SKM-1 (cell line): ENCODE data around the gene B3GNT7.
"Not testable (repeated sequence)": the region's sequence is repeated elsewhere in the genome, so short reads cannot be mapped to it uniquely, and the experiment has no call there.

ENCODE experiments used
- DNase-seq: peaks from one replicate; lab custom pipeline; 2025; ENCODE audit not compliant: unreplicated experiment; lab: John Stamatoyannopoulos, UW

Gene B3GNT7

DNA sequence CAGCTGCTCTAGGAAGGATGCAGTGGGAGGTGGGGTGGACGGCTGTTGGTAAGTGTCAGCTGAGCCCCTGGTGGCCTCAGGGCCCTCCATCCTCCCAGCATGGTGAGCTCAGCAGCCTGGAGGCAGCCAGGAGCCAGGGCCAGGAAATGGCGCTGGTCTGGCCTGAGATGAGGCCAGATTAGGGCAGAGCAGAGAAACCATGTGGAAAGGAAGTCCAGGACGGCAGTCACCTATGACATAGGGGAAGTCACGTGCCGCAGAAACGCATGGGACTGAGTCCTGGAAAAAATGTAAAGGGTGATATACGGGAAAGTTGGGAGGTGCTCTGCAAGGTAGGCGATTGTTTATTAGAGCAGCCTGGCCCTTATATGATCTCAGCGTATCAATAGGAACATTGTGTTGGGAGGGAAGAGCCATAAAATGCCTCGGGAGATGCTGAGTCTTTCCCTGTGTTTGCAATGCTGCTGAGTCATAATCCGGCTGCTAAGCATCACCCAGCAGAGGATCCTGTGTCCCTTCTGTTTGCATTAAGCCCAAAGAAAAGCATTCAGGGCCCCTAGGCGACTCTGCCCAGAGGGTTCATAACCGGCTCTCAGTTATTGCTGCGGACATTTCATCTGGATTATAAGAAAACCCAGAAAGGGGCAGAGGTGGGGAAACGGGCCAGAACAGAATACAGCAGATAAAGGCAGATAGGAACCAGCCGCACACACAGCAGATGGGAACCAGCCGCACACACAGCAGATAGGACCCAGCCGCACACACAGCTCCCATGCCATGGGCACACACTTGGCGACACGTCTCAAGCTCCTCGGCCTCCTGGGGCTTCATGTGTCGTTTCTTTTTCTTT is 30.3 kb upstream of the B3GNT7 start:
- DNase-seq, result no peak

DNA sequence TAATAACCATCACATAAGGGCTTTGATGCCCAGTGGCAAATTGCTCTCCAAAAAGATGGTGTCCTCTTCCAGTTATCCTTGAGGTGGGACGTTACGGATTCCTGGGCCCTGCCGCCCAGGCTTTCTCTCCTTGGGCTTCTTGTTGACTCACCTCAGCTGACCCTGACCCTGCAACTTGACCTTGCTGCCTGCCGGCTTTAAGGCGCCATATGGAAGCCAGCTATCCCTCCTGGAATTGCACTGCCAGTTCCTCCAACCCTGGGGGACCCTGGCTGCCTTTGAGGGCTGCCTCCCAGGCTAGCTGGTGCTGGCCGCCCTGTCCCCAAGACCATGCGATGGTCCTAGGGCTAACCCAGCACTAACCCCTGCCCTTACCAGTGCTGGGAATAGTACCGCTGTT is 28.3 kb upstream of the B3GNT7 start:
- DNase-seq, result no peak

DNA sequence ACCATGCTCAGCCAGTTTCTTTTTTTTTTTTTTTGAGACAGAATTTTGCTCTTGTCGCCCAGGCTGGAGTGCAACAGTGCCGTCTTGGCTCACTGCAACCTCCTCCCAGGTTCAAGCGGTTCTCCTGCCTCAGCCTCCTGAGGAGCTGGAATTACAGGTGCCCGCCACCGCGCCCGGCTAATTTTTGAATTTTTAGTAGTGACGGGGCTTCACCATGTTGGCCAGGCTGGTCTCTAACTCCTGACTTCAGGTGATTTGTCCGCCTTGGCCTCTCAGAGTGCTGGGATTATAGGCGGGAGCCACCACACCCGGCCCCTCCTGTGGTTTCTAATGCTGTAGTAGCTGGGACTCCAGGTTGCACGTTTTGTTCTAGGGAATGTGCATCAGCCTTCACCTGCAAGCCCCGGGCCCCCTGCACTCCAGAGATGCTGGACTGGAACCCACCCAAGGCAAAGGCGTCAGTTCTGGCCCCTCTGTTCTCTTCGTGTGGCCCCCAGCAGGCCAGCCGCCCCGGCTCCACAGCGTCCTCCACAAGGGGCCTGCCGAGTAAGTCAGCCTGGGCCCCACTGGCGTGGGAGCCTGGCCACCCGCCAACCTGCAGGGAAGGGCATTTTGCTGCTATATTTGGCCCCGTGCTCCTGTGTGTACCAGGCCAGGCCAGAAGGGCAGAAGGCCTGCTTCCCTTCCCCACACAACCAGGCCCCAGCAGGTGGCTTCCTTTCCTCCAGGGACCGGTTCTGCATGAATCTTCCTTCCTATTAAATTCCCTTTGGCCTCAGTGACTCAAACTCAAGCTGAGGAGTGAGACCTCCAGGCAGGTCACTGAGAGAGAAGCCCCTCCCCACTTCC is 25.7 kb upstream of the B3GNT7 start:
- no peak for DNase-seq

DNA sequence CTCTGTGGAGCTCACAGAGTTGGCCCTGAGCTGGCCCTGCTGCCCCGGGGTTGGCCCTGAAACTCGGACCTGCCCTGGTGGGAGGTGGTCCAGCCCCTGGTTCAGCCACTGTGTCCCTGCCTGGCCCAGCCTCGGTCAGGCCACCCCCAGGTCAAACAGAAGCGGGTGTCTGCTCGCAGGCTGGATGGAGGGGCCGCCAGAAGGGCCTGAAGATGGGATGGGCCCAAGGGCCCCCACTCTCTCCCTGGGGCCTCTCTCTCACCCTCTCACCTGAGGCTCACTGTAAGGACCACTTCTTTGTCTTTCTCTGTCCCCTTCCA is 25.1 kb upstream of the B3GNT7 start:
- no peak for DNase-seq

DNA sequence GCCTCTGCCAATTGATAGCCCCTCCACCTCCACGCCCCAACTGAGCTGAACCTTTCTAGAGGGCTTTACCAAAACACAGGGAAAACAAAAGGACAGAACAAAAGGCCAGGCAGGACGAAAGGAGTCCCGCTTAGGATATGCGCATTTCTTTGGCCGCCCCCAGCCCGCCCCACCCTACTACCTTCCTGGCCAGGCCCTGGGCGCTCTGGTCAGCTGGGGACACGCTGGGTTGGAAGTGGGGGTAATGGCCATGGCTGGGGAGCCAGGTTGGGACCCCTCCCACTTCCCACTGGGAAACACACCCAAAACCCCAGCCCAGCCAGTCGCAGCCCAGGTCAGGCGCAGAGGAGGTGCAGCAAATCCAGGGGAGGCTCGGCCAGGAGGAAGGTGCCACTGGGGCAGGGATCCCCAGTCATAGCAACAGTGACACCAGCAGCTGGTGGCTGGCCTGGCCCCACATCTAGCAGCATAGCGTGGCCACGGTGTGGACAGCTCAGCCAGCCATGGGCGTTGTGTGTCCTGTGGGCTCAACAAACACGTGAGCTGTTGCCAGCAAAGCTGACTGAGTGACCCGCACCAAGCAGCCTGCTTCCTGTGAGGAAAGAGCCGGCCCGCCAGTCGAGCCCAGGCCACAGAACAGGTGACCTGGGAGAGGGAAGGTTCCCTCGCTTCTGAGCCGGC is 24.6 kb upstream of the B3GNT7 start:
- no peak for DNase-seq

DNA sequence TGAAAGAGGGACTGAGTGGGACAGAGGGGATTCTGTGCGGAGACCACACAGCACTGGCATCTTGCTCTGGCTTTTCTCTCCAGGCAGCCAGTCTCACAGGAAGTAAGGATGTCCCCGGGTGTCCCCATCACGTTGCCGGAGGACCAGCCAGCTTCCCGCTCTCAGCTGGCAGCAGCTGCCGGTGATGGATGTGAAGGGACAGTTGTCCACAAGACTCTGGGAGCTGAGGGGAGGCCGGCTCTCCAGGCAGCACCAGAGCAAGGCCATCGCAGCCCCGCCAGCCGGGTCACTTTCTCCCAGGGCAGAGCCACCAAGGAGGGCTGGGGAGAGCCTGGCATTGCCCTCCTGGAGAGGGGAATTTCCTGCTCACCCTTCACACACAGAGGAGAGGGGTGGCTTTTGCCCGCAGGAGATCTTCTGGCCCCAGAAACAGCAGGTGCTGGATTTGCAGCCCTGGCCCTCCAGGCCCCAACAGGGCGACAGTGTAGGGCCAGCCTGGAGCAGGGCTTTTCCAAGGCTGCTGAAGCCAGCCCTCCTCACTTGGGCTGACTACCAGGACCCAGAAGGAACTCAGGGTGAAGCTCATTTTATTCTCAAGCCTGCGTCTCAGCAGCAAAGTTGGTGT is 24.0 kb upstream of the B3GNT7 start:
- DNase-seq, result no peak

DNA sequence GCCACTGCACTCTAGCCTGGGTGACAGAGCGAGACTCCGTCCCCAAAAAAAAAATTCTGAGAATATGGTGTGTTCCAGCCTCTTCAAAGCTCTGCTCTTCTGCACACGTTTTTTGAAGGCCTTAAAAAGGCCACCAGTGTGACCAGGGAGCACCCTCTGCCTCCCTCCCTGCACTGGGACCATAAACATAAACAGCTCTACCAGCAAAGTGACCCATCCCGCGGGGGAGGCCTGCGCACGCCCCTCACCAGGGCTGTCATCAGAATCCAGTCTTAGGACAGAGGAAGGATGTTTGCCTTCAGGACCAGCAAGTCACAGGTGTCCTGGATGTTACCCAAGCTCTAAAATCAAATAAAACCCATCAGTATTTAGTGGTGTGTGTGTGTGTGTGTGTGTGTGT is 23.2 kb upstream of the B3GNT7 start:
- DNase-seq, result no peak

DNA sequence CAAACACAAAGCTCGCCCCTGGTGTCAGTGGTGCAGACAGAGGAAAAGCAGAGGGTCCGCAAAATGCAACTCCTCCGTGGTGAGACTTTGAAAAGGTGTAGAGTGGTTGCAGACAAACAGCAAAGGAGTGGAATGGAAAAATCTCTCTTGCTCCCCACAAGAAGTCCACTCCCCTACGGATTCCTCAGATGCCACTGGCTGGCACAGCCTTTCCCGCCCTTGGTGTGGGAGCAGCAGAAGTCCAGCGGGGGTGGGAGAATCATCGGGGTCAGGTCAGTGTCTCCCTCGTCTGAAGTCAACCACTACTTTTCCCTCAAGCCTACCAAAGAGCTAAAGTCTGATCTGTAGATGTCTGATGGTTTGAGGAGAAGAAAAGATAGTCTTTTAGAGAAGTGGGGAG is 22.3 kb upstream of the B3GNT7 start:
- DNase-seq, result no peak

DNA sequence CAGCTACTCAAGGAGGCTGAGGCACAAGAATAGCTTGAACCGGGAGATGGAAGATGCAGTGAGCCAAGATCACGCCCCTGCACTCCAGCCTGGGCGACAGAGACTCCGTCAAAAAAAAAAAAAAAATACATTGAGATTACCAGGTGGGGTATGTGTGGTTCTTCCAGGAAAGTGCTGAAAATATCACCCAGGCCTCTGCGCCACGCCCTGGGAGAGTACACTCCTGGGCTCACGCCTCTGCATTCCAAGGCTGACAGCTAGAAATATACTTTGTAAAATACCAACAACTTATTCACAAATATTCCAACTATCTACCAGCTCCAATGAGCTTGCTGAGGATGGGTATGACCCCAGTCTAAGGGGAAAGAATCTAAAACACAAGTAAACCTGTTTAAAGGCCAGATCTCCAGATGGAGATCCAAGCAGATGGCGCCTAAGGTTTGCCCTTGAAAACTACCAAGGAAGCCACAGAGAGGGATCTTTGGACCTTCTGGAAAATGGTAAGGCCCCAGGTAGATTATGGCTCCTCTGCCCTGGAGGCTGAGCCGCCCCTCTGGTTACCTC is 21.6 kb upstream of the B3GNT7 start:
- no peak for DNase-seq

DNA sequence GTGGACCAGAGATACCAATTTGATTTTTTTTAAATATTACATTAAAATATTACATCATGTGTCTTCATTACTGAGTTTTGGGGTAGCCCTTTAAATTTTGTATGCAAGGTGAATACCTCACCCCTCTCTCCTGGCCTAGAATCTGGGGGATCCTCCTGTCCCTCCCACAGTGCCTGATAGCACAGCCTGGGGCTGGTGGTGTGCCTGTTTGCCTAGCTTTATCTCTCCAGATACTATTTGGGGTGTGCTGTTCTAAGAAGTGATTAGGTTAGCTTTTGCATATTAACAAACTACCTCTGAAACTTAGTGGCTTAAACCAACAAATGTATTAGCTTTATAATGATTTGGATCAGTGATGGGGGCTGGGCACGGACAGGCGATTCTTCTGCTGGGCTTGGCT is 20.7 kb upstream of the B3GNT7 start:
- DNase-seq, result no peak

DNA sequence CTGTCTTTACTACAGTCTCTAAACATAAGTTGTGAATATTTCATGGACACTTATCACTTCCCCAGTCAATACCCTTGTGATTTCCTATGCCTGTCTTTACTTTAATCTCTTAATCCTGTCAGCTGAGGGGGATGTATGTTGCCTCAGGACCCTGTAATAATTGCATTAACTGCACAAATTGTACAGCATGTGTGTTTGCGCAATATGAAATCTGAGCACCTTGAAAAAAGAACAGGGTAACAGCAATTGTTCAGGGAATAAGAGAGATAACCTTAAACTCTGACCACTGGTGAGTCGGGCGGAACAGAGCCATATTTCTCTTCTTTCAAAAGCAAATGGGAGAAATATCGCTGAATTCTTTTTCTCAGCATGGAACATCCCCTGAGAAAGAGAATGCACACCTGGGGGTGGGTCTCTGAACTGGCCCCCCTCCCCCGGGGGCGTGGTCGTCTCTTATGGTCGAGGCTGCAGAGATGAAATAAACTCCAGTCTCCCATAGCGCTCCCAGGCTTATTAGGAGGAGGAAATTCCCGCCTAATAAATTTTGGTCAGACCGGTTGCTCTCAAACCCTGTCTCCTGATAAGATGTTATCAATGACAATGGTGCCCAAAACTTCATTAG is 19.4 kb upstream of the B3GNT7 start:
- DNase-seq, result not testable (repeated sequence)

DNA sequence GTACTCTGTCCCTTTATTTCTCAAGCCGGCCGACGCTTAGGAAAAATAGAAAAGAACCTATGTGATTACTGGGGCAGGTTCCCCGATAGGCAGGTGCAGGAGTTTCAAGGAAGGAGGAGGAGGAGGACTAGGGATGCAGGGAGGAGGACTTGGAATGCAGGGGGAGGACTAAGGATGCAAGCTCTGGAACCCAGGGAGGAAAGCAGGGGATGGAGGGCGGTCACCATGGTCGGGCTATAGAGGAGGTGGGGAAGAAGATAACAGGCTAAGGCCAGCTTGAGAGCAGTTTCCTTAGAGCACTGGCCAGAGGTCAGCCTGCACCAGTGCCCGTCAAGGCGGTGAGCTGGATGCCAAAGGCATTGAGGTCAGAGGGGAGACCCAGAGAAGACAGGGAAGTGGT is 18.7 kb upstream of the B3GNT7 start:
- no peak for DNase-seq

DNA sequence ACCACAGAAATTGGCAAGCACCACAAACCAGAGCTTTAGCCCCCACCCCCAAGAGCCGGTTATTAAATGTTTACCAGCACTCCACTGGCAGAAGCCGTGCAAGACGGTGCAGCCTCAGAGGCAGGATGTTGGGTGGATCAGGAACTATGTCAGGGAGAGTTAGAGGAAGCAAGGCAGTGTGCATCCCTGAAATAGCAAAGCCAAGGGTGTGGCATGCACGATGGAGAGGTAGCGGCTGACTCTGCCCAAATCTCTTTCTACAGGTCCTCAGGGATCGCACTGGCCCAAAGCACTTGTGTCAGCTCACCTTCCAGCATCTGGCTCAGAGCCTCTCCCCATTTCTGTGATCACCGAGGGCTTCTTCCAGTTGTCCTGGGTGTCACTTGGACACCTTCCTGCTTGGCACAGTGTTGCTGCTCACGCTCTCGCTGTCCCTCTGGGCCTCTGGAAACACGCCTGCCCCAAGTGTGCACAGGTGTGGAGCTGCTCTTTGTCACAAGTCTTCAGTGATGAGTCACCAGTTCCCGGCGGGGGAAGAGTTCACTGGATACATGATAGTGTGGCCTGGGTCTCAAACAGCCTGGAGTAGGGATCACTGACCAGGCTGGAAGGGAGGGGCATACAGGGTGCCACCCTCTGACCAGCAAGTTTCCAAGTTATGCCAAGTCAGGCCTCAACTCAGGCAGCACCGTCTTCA is 17.3 kb upstream of the B3GNT7 start:
- no peak for DNase-seq

DNA sequence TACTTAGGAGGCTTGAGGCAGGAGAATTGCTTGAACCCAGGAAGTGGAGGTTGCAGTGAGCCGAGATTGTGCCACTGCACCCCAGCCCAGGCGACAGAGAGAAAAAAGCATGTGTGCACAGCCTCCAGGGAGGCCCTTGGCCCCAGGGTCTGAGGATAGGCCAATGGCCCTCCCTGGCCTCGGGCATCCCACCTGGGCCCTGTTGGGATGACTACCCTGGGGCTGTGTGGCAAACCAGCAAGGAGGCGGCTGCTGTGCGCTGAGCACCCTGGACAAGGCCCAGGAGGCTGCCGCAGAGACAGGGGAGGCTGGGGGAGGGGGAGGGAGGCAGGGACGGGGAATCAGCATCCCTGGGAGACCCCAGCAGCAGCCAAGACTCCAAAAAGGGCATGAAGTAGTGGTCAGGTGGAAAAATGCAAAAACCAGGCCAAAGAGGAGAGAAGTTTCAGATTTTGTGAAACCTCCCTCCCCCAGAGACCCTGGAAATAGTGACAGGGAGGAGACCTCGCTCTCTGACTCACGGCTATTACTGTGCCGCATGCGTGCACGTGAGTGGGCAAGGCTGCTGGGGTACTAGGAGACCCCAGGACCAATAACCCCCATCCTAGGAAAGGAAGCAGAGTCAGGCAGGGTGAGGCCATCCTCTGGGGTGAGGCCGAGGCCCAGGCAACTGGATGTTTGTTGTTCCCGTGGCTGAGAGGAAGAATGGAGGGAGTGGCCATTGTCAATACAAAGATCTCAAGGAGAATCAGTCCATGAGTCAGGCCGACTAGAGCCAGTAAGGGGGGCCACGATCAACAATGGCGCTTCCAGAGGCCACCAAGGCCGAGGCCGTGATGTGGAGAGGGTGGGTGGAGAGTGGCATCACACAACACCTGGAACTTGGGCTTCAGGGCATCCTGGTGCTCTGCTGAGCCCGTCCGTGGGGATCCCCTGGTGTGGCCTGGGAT is 16.0 kb upstream of the B3GNT7 start:
- no peak for DNase-seq

DNA sequence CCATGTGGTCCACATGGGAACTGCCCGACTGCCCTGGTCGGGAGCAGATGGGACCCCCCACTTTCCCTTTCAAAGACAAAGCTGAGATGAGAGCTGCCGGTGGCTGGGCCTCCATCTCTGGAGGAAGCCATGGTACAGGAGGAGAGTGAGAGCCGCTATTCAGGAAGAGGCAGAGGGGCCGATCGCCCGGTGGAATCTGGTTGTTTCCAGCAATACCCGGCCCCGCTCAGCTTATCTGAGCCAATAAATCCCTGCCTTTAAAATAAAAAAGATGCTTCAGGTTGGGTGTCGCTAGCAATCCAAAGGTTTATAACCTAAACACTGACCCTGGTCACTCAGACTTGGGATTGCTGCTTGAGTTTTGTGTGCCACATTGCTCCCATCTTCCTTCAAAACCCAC is 15.2 kb upstream of the B3GNT7 start:
- no peak for DNase-seq

DNA sequence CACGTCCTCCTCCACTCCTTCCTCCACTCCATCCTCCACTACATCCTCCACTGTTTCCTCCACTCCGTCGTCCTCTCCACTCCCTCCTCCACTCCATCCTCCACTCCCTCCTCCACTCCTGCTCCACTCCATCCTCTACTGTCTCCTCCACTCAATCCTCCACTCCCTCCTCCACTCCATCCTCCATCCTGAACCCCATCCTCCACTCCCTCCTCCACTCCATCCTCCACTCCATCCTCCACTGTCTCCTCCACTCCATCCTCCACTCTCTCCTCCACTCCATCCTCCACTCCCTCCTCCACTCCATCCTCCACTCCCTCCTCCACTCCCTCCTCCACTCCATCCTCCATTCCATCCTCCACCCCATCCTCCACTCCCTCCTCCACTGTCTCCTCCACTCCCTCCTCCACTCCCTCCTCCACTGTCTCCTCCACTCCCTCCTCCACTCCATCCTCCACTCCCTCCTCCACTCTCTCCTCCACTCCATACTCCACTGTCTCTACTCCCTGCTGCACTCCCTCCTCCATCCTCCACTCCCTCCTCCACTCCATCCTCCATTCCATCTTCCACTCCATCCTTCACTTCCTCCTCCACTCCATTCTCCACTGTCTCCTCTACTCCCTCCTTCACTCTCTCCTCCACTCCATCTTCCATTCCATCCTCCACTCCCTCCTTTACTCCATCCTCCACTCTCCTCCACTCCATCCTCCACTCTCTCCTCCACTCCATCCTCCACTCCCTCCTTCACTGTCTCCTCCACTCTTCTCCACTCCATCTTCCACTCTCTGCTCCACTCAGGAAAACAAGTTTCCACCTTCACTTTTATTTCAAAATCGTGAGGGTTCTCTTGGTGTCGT is 14.3 kb upstream of the B3GNT7 start:
- no peak for DNase-seq

DNA sequence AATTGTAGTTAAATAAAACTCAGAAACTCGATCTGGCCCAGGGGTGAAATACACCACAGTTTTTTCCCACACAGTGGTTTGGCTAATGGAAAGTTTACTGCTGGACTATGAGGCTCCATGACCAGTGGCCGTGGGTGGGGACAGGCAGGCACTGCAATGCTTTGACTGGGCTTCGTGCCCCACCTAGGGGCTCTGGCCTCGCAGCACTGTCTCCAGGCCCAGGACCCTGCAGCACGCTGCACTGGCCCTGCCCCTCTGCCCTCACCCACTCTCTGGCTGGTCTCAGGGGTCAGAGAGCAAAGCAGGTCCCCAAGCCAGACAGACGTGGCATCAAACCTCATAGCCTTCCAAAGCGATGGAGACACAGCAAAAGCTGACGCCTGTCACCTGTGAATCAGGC is 13.4 kb upstream of the B3GNT7 start:
- no peak for DNase-seq
